Measurements from ENCODE around the gene KLF9.

KLF9 gene

DNA sequence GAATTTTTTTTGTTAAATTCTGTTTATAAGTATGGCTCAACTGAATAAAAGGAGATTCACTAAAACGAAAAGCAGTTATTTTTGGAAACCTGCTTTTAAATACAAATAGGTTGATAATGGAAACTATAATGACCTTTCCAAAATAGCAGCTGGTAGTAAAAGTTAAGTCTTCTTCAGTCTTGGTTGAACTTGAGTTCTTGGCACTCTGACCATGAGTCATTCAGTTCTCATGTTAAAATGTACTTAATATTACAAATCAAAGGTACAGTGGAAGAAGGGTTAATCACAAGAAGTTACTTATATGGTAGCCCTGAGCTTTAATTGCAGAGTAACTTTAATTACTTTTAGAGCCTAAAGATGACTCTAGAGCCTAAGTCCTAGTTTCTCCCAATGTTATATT, 62.1 kb downstream of the KLF9 start:
- no peak for DNase-seq

DNA sequence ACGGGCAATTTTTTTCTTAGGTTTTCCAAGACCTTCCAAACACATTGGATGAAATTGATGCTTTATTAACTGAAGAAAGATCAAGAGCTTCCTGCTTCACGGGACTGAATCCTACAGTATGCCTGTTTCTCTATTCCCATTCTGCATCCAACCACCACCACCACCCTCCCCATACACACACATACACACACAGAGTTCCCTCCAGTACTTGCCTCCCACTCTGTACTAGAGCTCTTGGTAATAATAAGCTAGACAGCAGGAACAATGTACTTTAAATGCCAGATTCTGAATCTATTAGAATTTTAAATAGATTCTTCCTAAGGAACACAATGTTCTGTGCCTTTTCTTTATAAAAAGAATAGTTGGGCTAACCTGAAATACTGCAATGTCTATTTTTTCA, 67.4 kb downstream of the KLF9 start:
- DNase-seq, result no peak

GRCh38 chr9:70340572-70340971, 73.9 kb downstream of the KLF9 start:
- DNase-seq, result peak; percentile 36
